HEK293T (cell line): ENCODE results near the gene ABI1.

Source experiments
- BHLHE40 ChIP-seq: fragments of 450-650 bp; IDR thresholded peaks from 2 replicates; pipeline ENCODE4 v1.6.1; 2016; ENCODE audit warnings: mild to moderate bottlenecking, moderate library complexity, borderline replicate concordance
- FOXA1 ChIP-seq: fragments of 450-650 bp; IDR thresholded peaks from 2 replicates; pipeline ENCODE4 v1.6.1; 2016; ENCODE audit warnings: mild to moderate bottlenecking
- LEF1 ChIP-seq: fragments of 450-650 bp; IDR thresholded peaks from 2 replicates; pipeline ENCODE4 v1.6.1; 2017; ENCODE audit warnings: mild to moderate bottlenecking, borderline replicate concordance
- NFRKB ChIP-seq: fragments of 450-650 bp; IDR thresholded peaks from 2 replicates; pipeline ENCODE4 v1.6.1; 2016; ENCODE audit warnings: mild to moderate bottlenecking, moderate library complexity
- SP1 ChIP-seq: fragments of 450-650 bp; IDR thresholded peaks from 2 replicates; pipeline ENCODE4 v1.6.1; 2017
- SUZ12 ChIP-seq: fragments of 450-650 bp; IDR thresholded peaks from 2 replicates; pipeline ENCODE4 v1.6.1; 2016; ENCODE audit warnings: mild to moderate bottlenecking
- TARDBP ChIP-seq: fragments of 450-650 bp; IDR thresholded peaks from 2 replicates; pipeline ENCODE4 v1.6.1; 2016

- TF ChIP-seq TARDBP (no peak), SP1 (no peak), FOXA1 (no peak), LEF1 (no peak), BHLHE40 (no peak), NFRKB (no peak), SUZ12 (no peak)
These were observed 644 bp upstream of the ABI1 start for GRCh38 chr10:26861205-26861998.
